Smooth muscle cell (in vitro differentiated cells): Measurements from ENCODE around the gene JAKMIP1. TPM values are rescaled to one million over a fixed set of nuclear protein-coding genes. Genes with fewer than 3 reads are reported as not detected.

Experiments
- DNase-seq: peaks from one replicate; lab custom pipeline; 2025; ENCODE audit not compliant: unreplicated experiment; lab: John Stamatoyannopoulos, UW
- H2AFZ ChIP-seq: fragments of 200-600 bp; sonication (generic); 2 replicates; pipeline ENCODE4 v1.6.0; 2016; ENCODE audit warnings: antibody characterized with exemption, low read depth, mild to moderate bottlenecking
- H3F3A ChIP-seq: fragments of 200-600 bp; sonication (generic); 2 replicates; pipeline ENCODE4 v1.6.0; 2017; ENCODE audit warnings: antibody characterized with exemption, low read depth
- H3K27ac ChIP-seq: fragments of 200-600 bp; sonication (generic); 2 replicates; pipeline ENCODE4 v1.5.1; 2016; ENCODE audit warnings: low read depth, mild to moderate bottlenecking
- H3K27me3 ChIP-seq: fragments of 200-600 bp; sonication (generic); 2 replicates; pipeline ENCODE4 v1.6.1; 2016; ENCODE audit warnings: low read depth, mild to moderate bottlenecking
- H3K36me3 ChIP-seq: fragments of 200-600 bp; sonication (generic); 2 replicates; pipeline ENCODE4 v1.5.1; 2016; ENCODE audit warnings: low read depth
- H3K4me1 ChIP-seq: fragments of 200-600 bp; sonication (generic); 2 replicates; pipeline ENCODE4 v1.5.1; 2016; ENCODE audit warnings: low read depth
- H3K4me2 ChIP-seq: fragments of 200-600 bp; sonication (generic); 2 replicates; pipeline ENCODE4 v1.6.0; 2016; ENCODE audit warnings: mild to moderate bottlenecking
- H3K4me3 ChIP-seq: fragments of 200-600 bp; sonication (generic); 2 replicates; pipeline ENCODE4 v1.5.1; 2016; ENCODE audit warnings: mild to moderate bottlenecking
- H3K79me2 ChIP-seq: fragments of 200-600 bp; sonication (generic); 2 replicates; pipeline ENCODE4 v1.6.0; 2016; ENCODE audit warnings: low read depth, mild to moderate bottlenecking
- H3K9ac ChIP-seq: fragments of 200-600 bp; sonication (generic); 2 replicates; pipeline ENCODE4 v1.6.0; 2016; ENCODE audit warnings: low read depth
- H3K9me3 ChIP-seq: fragments of 200-600 bp; sonication (generic); replicated peaks from 2 replicates; pipeline ENCODE4 v1.5.1; 2016; ENCODE audit warnings: low read depth
- H4K20me1 ChIP-seq: fragments of 200-600 bp; sonication (generic); 2 replicates; pipeline ENCODE4 v1.6.0; 2016; ENCODE audit warnings: low read depth
- WGBS: methylation state at CpG from one replicate; pipeline ENCODE4 v1.1.7; 2016; ENCODE audit warnings: low lambda C conversion rate; 5-methylcytosine and 5-hydroxymethylcytosine counted together
- polyA plus RNA-seq: library from polyadenylated mRNA; unstranded; fragments of >200 nt; fragmentation: Nextera tagmentation; extraction: Ambion mirVana; gene quantifications from 2 replicates; pipeline ENCODE4 v1.2.1, GENCODE V29; 2016
- total RNA-seq: library from RNA; depleted of rRNA; stranded (reverse); fragments of >200 nt; gene quantifications from 2 replicates; pipeline ENCODE4 v1.2.3, GENCODE V29; 2014
- TF ChIP-seq, protein P1 (sequence below): fragments of 200-600 bp; sonication (generic); IDR thresholded peaks from 2 replicates; pipeline ENCODE4 v1.5.1; 2017; ENCODE audit warnings: borderline replicate concordance, mild to moderate bottlenecking, antibody characterized with exemption; ENCODE audit not compliant: insufficient read depth, poor library complexity, severe bottlenecking

The JAKMIP1 gene
- total and polyA plus RNA-seq, 2 experiments from 2014 or later: 0.64 TPM; not detected in 1

DNA sequence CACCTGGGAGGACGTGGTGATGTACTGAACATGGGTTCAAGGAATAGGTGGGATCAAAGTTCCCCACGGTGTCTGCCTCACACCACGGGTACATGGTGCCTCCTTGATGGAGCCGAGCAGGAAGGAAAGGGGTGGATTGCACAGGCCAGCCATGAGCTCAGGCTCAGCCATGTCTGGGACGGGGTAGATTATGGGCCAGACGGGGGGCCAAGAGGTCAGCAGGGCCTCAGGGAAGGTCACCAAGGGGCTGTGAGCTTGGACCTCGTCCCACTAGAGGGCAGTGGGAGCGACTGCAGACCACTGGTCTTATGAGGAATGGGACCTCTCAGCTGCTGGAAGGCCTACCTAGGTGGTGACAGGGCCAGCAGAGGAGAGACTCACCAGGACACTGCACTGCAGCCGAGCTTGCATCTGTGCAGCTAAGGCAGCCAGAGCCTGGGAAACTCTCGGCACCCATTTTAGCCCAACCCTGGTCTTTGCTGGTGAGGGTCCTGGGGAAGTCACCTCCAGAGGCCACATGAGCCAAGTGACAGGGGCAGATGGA, 38.4 kb downstream of the JAKMIP1 start:
- Histone ChIP-seq H3K79me2 (no peaks in the 10 kb centered on the region), H2AFZ (no peak overlapping the region), H3K4me1 (no peaks in the 10 kb centered on the region), H3K9ac (no peak overlapping the region), H3K9me3 (no peaks in the 10 kb centered on the region), H3K4me3 (no peak overlapping the region), H3K27ac (no peak overlapping the region), H3K36me3 (no peaks in the 10 kb centered on the region), H4K20me1 (no peaks in the 10 kb centered on the region), H3F3A (no peaks in the 10 kb centered on the region), H3K4me2 (no peak overlapping the region), H3K27me3 (peaks cover 6% of the 10 kb centered on the region)
- DNase-seq: no peak
- WGBS: 87% methylated on average over 10 of the region's 10 CpGs
- TF ChIP-seq, protein P1, sequence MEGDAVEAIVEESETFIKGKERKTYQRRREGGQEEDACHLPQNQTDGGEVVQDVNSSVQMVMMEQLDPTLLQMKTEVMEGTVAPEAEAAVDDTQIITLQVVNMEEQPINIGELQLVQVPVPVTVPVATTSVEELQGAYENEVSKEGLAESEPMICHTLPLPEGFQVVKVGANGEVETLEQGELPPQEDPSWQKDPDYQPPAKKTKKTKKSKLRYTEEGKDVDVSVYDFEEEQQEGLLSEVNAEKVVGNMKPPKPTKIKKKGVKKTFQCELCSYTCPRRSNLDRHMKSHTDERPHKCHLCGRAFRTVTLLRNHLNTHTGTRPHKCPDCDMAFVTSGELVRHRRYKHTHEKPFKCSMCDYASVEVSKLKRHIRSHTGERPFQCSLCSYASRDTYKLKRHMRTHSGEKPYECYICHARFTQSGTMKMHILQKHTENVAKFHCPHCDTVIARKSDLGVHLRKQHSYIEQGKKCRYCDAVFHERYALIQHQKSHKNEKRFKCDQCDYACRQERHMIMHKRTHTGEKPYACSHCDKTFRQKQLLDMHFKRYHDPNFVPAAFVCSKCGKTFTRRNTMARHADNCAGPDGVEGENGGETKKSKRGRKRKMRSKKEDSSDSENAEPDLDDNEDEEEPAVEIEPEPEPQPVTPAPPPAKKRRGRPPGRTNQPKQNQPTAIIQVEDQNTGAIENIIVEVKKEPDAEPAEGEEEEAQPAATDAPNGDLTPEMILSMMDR: no peak

DNA sequence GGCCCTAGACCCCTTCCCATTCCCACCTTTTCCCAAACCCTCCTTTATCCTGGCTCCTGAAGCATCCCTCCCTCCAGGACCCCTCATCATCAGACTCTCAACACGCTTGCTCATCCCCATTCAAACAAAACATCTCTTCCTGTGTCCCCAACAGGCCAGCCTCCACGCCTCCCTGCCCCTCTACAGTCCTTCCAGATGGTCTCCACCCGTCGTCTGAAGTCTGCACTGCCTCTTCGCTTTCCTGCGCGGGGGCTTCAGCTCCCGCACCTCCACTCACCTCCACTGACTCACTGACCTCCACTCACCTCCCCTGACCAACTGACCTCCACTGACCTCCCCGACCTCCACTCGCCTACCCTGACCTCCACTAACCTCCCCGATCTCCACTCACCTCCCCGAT, 39.8 kb downstream of the JAKMIP1 start:
- 95% methylated on average over 10 of the region's 12 CpGs for WGBS
- H3K27ac ChIP-seq: no peak overlapping the region
- H3K4me3 ChIP-seq: no peak overlapping the region
- H3K4me2 ChIP-seq: no peak overlapping the region
- H4K20me1 ChIP-seq: no peaks in the 10 kb centered on the region
- H3K9me3 ChIP-seq: no peaks in the 10 kb centered on the region
- no peaks in the 10 kb centered on the region for H3F3A ChIP-seq
- H3K4me1 ChIP-seq: no peaks in the 10 kb centered on the region
- no peaks in the 10 kb centered on the region for H3K36me3 ChIP-seq
- H2AFZ ChIP-seq: no peak overlapping the region
- H3K27me3 ChIP-seq: peaks cover 6% of the 10 kb centered on the region
- TF ChIP-seq, protein P1: no peak
- no peak overlapping the region for H3K9ac ChIP-seq
- H3K79me2 ChIP-seq: no peaks in the 10 kb centered on the region
- no peak for DNase-seq

DNA sequence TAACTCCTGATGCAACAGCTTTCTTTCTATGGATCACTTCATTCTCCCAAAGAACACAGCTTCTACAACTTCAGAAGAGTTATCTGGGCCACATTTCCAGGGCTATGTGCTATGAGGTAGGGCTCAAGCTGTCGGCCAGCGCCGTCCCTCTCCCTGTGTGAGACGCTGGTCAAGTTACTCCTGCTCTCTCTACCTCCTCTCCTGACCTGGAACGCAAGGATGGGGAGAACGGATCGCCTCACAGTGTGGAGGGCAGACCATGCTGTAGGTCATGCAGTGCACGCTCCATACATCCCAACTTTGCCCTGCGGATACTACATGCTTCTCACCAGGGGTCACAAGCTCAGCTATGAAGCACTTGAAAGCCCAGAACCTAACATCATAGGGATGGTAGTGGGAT, 42.4 kb downstream of the JAKMIP1 start:
- H3K4me1 ChIP-seq: peaks cover 7% of the 10 kb centered on the region

More for the DNA sequence above, 42.4 kb downstream of the JAKMIP1 start:
- Histone ChIP-seq H3K36me3 (no peaks in the 10 kb centered on the region), H3K9me3 (no peaks in the 10 kb centered on the region), H3K27ac (no peak overlapping the region), H2AFZ (no peak overlapping the region), H3K4me2 (no peak overlapping the region), H3K27me3 (peaks cover 6% of the 10 kb centered on the region), H3K79me2 (no peaks in the 10 kb centered on the region), H3F3A (no peaks in the 10 kb centered on the region), H3K4me3 (no peak overlapping the region), H3K9ac (no peak overlapping the region), H4K20me1 (no peaks in the 10 kb centered on the region)
- DNase-seq: no peak
- TF ChIP-seq, protein P1: no peak
- WGBS: 93% methylated on average over 9 of the region's 9 CpGs
